RWPE2 (cell line): Measurements from ENCODE around the gene TOM1L2.

Source experiments
- ATAC-seq: fragments of 200-7000 bp; cut with Tn5 transposase; 3 replicates; pipeline ENCODE4 v1.9.1; 2021; ENCODE audit warnings: low read depth
- DNase-seq: peaks from one replicate; pipeline ENCODE4 v3.0.0-alpha.2; 2020; ENCODE audit warnings: low spot score
- H3K27ac ChIP-seq: fragments of 450-650 bp; 2 replicates; pipeline ENCODE4 v1.5.1; 2017; ENCODE audit warnings: mild to moderate bottlenecking; ENCODE audit not compliant: poor library complexity, severe bottlenecking
- H3K27me3 ChIP-seq: fragments of 250-450 bp; sonication (Bioruptor Pico); 2 replicates; pipeline ENCODE4 v1.5.1; 2021; ENCODE audit warnings: mild to moderate bottlenecking, moderate library complexity; ENCODE audit not compliant: insufficient read depth, poor library complexity, severe bottlenecking
- H3K36me3 ChIP-seq: fragments of 250-450 bp; sonication (Bioruptor Pico); 2 replicates; pipeline ENCODE4 v1.5.1; 2020; ENCODE audit warnings: low read depth, mild to moderate bottlenecking, moderate library complexity
- H3K4me1 ChIP-seq: fragments of 250-450 bp; sonication (Bioruptor Pico); 2 replicates; pipeline ENCODE4 v1.5.1; 2021; ENCODE audit warnings: mild to moderate bottlenecking, moderate library complexity; ENCODE audit not compliant: insufficient read depth, poor library complexity, severe bottlenecking
- H3K4me3 ChIP-seq: fragments of 250-450 bp; sonication (Bioruptor Pico); 2 replicates; pipeline ENCODE4 v1.5.1; 2021; ENCODE audit warnings: mild to moderate bottlenecking, moderate library complexity; ENCODE audit not compliant: severe bottlenecking
- H3K9me3 ChIP-seq: fragments of 250-450 bp; sonication (Bioruptor Pico); 2 replicates; pipeline ENCODE4 v1.5.1; 2021; ENCODE audit warnings: mild to moderate bottlenecking, moderate library complexity; ENCODE audit not compliant: severe bottlenecking
- CTCF ChIP-seq: fragments of 450-650 bp; IDR thresholded peaks from one replicate; pipeline ENCODE4 v1.5.1; 2017; ENCODE audit warnings: mild to moderate bottlenecking, moderate library complexity; ENCODE audit not compliant: poor library complexity, severe bottlenecking

The TOM1L2 gene

GRCh38 chr17:17987187-17987896 lies 15.1 kb upstream of the TOM1L2 start:
- Histone ChIP-seq H3K9me3 (no peaks in the 10 kb centered on the region), H3K4me1 (peaks cover 18% of the 10 kb centered on the region), H3K4me3 (no peak overlapping the region), H3K36me3 (no peaks in the 10 kb centered on the region), H3K27me3 (no peaks in the 10 kb centered on the region), H3K27ac (no peak overlapping the region)
- no peak for TF ChIP-seq CTCF
- DNase-seq (no peak), ATAC-seq (no peak)

GRCh38 chr17:17985555-17985954 lies 13.4 kb upstream of the TOM1L2 start:
- Histone ChIP-seq H3K9me3 (no peaks in the 10 kb centered on the region), H3K4me3 (no peak overlapping the region), H3K4me1 (peaks cover 7% of the 10 kb centered on the region), H3K27me3 (no peaks in the 10 kb centered on the region), H3K36me3 (no peaks in the 10 kb centered on the region), H3K27ac (no peak overlapping the region)
- no peak for DNase-seq
- TF ChIP-seq CTCF, result peak; percentile 31
- ATAC-seq, result 0 out of 3 replicates have a peak, but pooled peaks have one; percentile 30

GRCh38 chr17:17985153-17985552 lies 13.0 kb upstream of the TOM1L2 start:
- no peak for ATAC-seq
- Histone ChIP-seq H3K4me1 (peaks cover 3% of the 10 kb centered on the region), H3K27me3 (no peaks in the 10 kb centered on the region), H3K27ac (no peak overlapping the region), H3K9me3 (no peaks in the 10 kb centered on the region), H3K36me3 (no peaks in the 10 kb centered on the region), H3K4me3 (no peak overlapping the region)
- no peak for TF ChIP-seq CTCF
- DNase-seq, result no peak

- DNase-seq (no peak), ATAC-seq (no peak)
- no peaks in the 10 kb centered on the region for H3K27me3 ChIP-seq
- no peak overlapping the region for H3K4me3 ChIP-seq
- H3K36me3 ChIP-seq, result no peaks in the 10 kb centered on the region
- H3K27ac ChIP-seq, result no peak overlapping the region
- no peaks in the 10 kb centered on the region for H3K9me3 ChIP-seq
- no peaks in the 10 kb centered on the region for H3K4me1 ChIP-seq
- TF ChIP-seq CTCF, result no peak
Observed at GRCh38 chr17:17983776-17984175, 11.6 kb upstream of the TOM1L2 start.

GRCh38 chr17:17983376-17983775 lies 11.2 kb upstream of the TOM1L2 start:
- ATAC-seq, result peak; percentile 41

More at GRCh38 chr17:17983376-17983775, 11.2 kb upstream of the TOM1L2 start:
- H3K27me3 ChIP-seq, result no peaks in the 10 kb centered on the region
- no peaks in the 10 kb centered on the region for H3K4me1 ChIP-seq
- no peak overlapping the region for H3K4me3 ChIP-seq
- H3K27ac ChIP-seq, result no peak overlapping the region
- no peaks in the 10 kb centered on the region for H3K36me3 ChIP-seq
- DNase-seq, result no peak
- no peak for TF ChIP-seq CTCF
- H3K9me3 ChIP-seq, result no peaks in the 10 kb centered on the region
